ENCODE data around the gene EPHA3. TPM values are rescaled to one million over a fixed set of nuclear protein-coding genes. Genes with fewer than 3 reads are reported as not detected.
A peak's percentile ranks its signal among the peaks of the same experiment; 100 is the strongest.

Gene EPHA3
- total RNA-seq, 2 donors from 2014 or later, result 1.3 to 6.0 TPM

DNA sequence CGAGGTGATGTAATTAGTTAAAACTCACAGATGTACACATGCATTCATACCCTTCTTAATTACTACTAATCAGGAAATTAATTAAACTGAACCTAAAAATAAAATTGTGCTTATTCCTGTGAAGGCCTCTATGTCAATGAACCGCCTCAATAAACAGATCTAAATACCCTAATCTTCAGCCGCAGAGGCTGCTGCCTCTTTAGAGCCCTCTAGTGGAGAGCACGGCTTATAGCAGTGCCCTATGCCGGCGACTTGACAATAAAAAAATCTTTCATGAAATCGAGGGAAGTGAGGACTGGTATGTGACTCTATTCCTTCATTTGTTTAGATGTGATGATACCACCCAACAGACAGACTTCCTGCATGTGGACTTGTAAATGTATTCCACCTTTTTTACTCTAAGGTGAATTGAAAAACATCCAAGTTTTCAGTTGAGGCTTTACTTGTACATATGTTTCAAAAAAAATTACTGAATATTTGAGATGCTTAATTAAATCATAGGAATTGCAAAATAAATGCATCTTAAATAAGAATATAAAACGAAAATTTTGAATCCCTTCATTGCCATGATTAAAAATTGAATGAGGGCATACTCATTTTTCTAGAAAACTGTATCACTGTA is 8.3 kb upstream of the EPHA3 start:
- WGBS, 2 donors, result 12 to 18% methylated on average over 8 of the region's 8 CpGs
- Histone ChIP-seq H3K4me1 (no peaks in the 10 kb centered on the region), H3K36me3 (replicated peaks in 1 of 2; ENCODE audit: insufficient read depth in 1 of 2, low read depth in 2 of 2) (no peaks in the 10 kb centered on the region), H3K9me3 (no peaks in the 10 kb centered on the region), H3K27me3 (no peaks in the 10 kb centered on the region), H3K27ac (no peak overlapping the region), H3K4me3 (no peak overlapping the region)
- DNase-seq, result peak; percentile 43 to 61 (median 52)
- peak; percentile 81 for ATAC-seq
- no peak for TF ChIP-seq POLR2A (IDR thresholded peaks at IDR 0.05)
- TF ChIP-seq, protein P1, sequence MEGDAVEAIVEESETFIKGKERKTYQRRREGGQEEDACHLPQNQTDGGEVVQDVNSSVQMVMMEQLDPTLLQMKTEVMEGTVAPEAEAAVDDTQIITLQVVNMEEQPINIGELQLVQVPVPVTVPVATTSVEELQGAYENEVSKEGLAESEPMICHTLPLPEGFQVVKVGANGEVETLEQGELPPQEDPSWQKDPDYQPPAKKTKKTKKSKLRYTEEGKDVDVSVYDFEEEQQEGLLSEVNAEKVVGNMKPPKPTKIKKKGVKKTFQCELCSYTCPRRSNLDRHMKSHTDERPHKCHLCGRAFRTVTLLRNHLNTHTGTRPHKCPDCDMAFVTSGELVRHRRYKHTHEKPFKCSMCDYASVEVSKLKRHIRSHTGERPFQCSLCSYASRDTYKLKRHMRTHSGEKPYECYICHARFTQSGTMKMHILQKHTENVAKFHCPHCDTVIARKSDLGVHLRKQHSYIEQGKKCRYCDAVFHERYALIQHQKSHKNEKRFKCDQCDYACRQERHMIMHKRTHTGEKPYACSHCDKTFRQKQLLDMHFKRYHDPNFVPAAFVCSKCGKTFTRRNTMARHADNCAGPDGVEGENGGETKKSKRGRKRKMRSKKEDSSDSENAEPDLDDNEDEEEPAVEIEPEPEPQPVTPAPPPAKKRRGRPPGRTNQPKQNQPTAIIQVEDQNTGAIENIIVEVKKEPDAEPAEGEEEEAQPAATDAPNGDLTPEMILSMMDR (IDR thresholded peaks at IDR 0.05), result peak; percentile 75 to 93 (median 85)
- intact Hi-C loops (cut with DNase I), result no loop called here

DNA sequence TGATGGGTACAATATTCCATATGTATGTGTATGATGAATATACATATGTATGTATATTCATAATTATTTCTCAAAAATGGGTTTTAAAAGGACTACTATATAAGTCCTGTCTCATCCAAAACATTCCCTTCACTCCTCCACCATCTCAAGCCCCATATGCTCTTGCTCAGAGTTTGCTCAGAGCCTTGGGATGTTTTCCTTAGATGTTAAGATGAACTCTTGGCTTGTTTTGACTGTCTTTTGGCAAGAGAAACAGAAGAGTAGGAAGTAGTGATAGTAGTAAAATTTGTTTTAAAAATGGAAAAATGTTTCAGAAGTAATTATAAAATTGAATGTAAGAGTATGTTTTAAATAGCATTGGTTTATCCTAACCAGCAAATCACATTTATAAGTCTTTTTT is 6.2 kb upstream of the EPHA3 start:
- Histone ChIP-seq H3K36me3 (replicated peaks in 1 of 2; ENCODE audit: insufficient read depth in 1 of 2, low read depth in 2 of 2) (no peaks in the 10 kb centered on the region), H3K27ac (no peak overlapping the region), H3K27me3 (peaks cover 0 to 5% of the 10 kb centered on the region in 2 donors), H3K4me3 (no peak overlapping the region), H3K4me1 (no peaks in the 10 kb centered on the region), H3K9me3 (no peaks in the 10 kb centered on the region)
- intact Hi-C loops (cut with DNase I), result loop anchor here (10.0 kb wide), 1 partner anchor 876 kb away; no protein-coding TSS in a partner anchor
- DNase-seq (no peak), ATAC-seq (no peak)
- TF ChIP-seq, protein P1 (IDR thresholded peaks at IDR 0.05), result no peak
- no peak for TF ChIP-seq POLR2A (IDR thresholded peaks at IDR 0.05)

DNA sequence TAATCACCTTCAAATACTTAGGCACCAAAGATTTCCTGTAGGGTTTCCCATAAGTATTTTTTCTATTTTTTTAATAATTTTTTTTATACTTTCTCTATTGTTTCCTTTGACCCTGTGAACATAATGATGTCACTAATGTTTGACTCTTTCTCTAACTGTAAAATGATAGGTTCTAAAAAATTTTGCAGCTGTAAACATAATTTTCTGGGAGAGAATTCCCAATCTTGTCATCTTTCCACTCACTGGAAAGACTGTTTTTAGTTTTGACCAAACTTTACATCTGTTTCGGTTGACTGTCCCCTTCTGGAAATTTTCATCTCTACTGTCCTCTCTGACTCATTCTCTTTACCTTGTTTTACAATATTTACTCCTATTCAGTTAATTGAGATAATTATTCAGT is 5.5 kb upstream of the EPHA3 start:
- intact Hi-C loops (cut with DNase I), result loop anchor here (10.0 kb wide), 1 partner anchor 877 kb away; no protein-coding TSS in a partner anchor

DNA sequence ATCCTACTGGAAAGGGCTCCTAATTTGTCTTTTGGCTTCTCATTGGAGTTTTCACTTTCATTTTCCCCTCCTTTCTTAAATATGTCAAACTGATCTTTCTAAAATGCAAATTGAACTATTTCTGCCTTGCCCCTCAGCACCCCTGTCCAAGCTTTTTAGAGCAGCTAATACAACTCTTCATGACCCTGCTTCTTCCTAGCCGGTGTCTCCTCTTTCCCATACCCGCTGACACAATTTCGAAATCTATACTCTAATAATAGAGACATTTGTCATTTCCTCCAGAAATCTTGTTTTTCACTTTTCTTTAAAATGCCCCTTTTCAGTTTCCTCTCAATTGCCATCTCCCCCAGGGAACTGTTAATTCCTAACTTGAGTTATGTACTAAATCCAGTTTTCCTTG is 2.9 kb upstream of the EPHA3 start:
- Histone ChIP-seq H3K4me3 (no peak overlapping the region), H3K9me3 (no peaks in the 10 kb centered on the region), H3K27ac (no peak overlapping the region), H3K36me3 (replicated peaks in 1 of 2; ENCODE audit: insufficient read depth in 1 of 2, low read depth in 2 of 2) (no peaks in the 10 kb centered on the region), H3K27me3 (peaks cover 0 to 9% of the 10 kb centered on the region in 2 donors), H3K4me1 (peaks cover 8% of the 10 kb centered on the region)
- 59 to 70% methylated on average over 3 of the region's 3 CpGs for WGBS, 2 donors
- DNase-seq, result no peak
- ATAC-seq, result no peak
- intact Hi-C loops (cut with DNase I), result loop anchor here (10.0 kb wide), 1 partner anchor 880 kb away; no protein-coding TSS in a partner anchor
- no peak for TF ChIP-seq POLR2A (IDR thresholded peaks at IDR 0.05)
- TF ChIP-seq, protein P1 (IDR thresholded peaks at IDR 0.05), result no peak

More for the DNA sequence above, 5.5 kb upstream of the EPHA3 start:
- Histone ChIP-seq H3K27ac (no peak overlapping the region), H3K4me3 (no peak overlapping the region), H3K9me3 (no peaks in the 10 kb centered on the region), H3K36me3 (replicated peaks in 1 of 2; ENCODE audit: insufficient read depth in 1 of 2, low read depth in 2 of 2) (no peaks in the 10 kb centered on the region), H3K4me1 (no peaks in the 10 kb centered on the region), H3K27me3 (peaks cover 0 to 9% of the 10 kb centered on the region in 2 donors)
- ATAC-seq (no peak), DNase-seq (no peak)
- WGBS, 2 donors, result 80 to 84% methylated on average over 1 of the region's 1 CpG
- TF ChIP-seq, protein P1 (IDR thresholded peaks at IDR 0.05), result no peak

DNA sequence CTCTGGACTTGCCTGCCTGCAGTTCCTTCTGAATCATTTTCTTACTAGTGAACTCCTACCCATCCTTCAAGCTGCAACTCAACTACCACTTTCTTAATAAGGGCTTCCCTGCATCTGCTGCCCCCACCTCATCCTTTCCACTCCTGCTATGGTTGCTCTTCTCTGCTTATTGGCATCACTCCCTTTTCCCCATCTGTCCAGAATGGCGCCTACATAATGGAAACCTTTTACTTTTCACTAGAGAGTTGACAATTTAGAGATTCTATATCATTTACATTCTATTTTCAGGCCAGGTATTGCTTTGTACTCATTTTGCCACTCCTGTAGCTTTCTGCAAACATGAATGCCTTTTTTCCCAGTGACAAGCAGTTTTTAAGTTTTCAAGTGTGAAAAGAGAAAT is 1.9 kb upstream of the EPHA3 start:
- H3K4me3 ChIP-seq, result no peak overlapping the region
- TF ChIP-seq, protein P1 (IDR thresholded peaks at IDR 0.05), result no peak
- no peak for TF ChIP-seq POLR2A (IDR thresholded peaks at IDR 0.05)
- H3K27me3 ChIP-seq, result peaks cover 0 to 13% of the 10 kb centered on the region in 2 donors
- H3K27ac ChIP-seq, result no peak overlapping the region
- no peaks in the 10 kb centered on the region for H3K36me3 ChIP-seq (replicated peaks in 1 of 2; ENCODE audit: insufficient read depth in 1 of 2, low read depth in 2 of 2)
- ATAC-seq (no peak), DNase-seq (no peak)
- 84 to 97% methylated on average over 1 of the region's 1 CpG for WGBS, 2 donors
- peaks cover 8% of the 10 kb centered on the region for H3K4me1 ChIP-seq
- intact Hi-C loops (cut with DNase I), result loop anchor here (10.0 kb wide), 1 partner anchor 881 kb away; no protein-coding TSS in a partner anchor
- no peaks in the 10 kb centered on the region for H3K9me3 ChIP-seq

Measured in body of pancreas (tissue), 4 donors.